ENCODE data around the gene TGM4. TPM values are rescaled to one million over a fixed set of nuclear protein-coding genes. Genes with fewer than 3 reads are reported as not detected.
"Not testable (repeated sequence)": the region's sequence is repeated elsewhere in the genome, so short reads cannot be mapped to it uniquely, and the experiment has no call there.

The TGM4 gene
- total and polyA plus RNA-seq, 10 of the 15 experiments (the other 5 are each of a cell fraction or from before 2014, with no cell fraction given) = not detected

DNA sequence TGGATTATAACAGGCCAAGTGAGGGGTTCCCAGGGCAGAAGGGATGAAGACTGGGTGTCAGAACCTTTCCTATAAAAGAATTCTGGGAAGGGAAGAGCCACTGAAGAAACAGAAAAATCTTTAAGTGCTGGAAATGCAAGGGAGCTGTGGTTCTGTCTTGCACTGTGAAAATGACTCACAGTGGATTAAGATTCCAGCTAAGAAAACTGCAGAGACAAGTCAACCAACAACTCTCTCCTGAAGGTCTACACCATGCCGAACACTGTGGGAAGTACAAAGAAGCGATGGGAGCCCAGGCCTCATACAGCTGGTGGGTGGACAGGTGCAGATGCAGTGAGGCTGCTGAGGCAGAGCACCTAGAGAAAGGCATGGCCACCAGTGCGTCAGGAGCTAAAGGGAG, 73.8 kb downstream of the TGM4 start (continued):
- TF ChIP-seq, protein P1, sequence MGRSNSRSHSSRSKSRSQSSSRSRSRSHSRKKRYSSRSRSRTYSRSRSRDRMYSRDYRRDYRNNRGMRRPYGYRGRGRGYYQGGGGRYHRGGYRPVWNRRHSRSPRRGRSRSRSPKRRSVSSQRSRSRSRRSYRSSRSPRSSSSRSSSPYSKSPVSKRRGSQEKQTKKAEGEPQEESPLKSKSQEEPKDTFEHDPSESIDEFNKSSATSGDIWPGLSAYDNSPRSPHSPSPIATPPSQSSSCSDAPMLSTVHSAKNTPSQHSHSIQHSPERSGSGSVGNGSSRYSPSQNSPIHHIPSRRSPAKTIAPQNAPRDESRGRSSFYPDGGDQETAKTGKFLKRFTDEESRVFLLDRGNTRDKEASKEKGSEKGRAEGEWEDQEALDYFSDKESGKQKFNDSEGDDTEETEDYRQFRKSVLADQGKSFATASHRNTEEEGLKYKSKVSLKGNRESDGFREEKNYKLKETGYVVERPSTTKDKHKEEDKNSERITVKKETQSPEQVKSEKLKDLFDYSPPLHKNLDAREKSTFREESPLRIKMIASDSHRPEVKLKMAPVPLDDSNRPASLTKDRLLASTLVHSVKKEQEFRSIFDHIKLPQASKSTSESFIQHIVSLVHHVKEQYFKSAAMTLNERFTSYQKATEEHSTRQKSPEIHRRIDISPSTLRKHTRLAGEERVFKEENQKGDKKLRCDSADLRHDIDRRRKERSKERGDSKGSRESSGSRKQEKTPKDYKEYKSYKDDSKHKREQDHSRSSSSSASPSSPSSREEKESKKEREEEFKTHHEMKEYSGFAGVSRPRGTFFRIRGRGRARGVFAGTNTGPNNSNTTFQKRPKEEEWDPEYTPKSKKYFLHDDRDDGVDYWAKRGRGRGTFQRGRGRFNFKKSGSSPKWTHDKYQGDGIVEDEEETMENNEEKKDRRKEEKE (IDR thresholded peaks at IDR 0.05) = no peak

DNA sequence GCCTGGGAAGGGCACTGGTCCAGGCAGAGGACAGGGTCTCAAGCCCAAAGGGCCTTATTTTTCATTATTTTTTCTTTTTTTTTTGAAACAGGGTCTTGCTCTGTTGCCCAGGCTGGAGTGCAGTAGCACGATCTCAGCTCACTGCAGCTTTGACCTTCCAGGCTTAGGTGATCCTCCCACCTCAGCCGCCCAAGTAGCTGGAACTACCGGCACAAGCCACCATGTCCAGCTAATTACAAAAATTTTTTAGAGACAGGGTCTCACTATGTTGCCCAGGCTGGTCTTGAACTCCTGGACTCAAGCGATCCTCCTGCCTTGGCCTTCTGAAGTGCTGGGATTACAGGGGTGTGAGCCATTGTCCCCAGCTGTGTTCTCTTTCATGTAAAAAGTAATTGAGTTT, 75.4 kb downstream of the TGM4 start:
- H2AFZ ChIP-seq (ENCODE audit: control insufficient read depth, low read depth, low read length); H3K4me1 ChIP-seq (ENCODE audit: control insufficient read depth, insufficient read depth, low read length); H4K20me1 ChIP-seq (ENCODE audit: control insufficient read depth, insufficient read depth); in situ Hi-C loops (cut with MboI); H3K27ac ChIP-seq (ENCODE audit: control insufficient read depth, insufficient read depth); BruUV-seq (replicated peaks); RAD21 ChIA-PET (ENCODE audit: unreplicated experiment); H3K27me3 ChIP-seq (replicated peaks in 1 of 2; ENCODE audit: control insufficient read depth in 2 of 2, insufficient read depth in 2 of 2, low read length in 1 of 2); DNase-seq (ENCODE audit: low read depth, low spot score); H3K4me3 ChIP-seq; CTCF ChIA-PET; SMC1A ChIA-PET (ENCODE audit: uncharacterized antibody, unreplicated experiment); H3K4me2 ChIP-seq (ENCODE audit: control insufficient read depth, insufficient read depth); ATAC-seq; H3K9me3 ChIP-seq (replicated peaks; ENCODE audit: control insufficient read depth, insufficient read depth, low read length); H3K36me3 ChIP-seq (ENCODE audit: control insufficient read depth in 2 of 2, insufficient read depth in 2 of 2, low read length in 1 of 2); FAIRE-seq; H3K9ac ChIP-seq (ENCODE audit: control insufficient read depth, insufficient read depth, low read length); intact Hi-C loops (cut with micrococcal nuclease; ENCODE audit: unreplicated experiment); H3K79me2 ChIP-seq (ENCODE audit: control insufficient read depth, insufficient read depth, low read length): not testable (repeated sequence)
- POLR2A ChIA-PET = interaction anchor here (0.5 kb wide), 1 partner anchor 8 kb away, joined by 4 read pairs; no protein-coding TSS in a partner anchor
- 99% methylated on average over 4 of the region's 4 CpGs for WGBS (ENCODE audit: insufficient coverage, insufficient replicate concordance, low lambda C conversion rate, missing lambda C conversion rate)

DNA sequence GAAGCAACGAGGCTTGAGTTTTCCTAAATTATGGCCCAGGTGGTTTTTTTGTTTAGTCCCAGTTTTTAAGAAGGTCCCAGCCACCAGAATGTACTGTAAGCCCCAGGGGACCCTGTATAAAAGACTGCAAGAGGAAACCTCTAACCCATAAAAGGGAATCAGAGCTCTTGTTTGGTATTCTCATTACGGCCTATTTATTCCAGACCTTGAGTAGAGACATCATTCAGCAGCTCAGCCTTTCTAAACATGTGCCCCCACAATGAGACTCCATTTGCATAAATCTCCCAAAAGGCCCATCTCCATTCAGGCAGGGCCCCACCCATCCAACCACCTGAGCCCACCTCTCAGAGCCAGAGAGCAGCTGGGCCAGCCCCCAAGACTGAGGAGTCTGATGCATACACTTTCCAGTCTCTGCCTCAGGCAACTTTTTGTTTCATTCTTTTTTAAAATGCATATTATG, 75.9 kb downstream of the TGM4 start:
- ChIA-PET POLR2A (no interaction called here), RAD21 (ENCODE audit: unreplicated experiment) (no interaction called here), CTCF (interaction anchor here (1.6 kb wide), 1 partner anchor 15 kb away, joined by 3 read pairs; no protein-coding TSS in a partner anchor), SMC1A (ENCODE audit: uncharacterized antibody, unreplicated experiment) (no interaction called here)
- ATAC-seq (no peak), DNase-seq (ENCODE audit: low read depth, low spot score) (no peak), FAIRE-seq (no peak)
- Histone ChIP-seq H2AFZ (ENCODE audit: control insufficient read depth, low read depth, low read length) (no peak overlapping the region), H3K27me3 (replicated peaks in 1 of 2; ENCODE audit: control insufficient read depth in 2 of 2, insufficient read depth in 2 of 2, low read length in 1 of 2) (no peaks in the 10 kb centered on the region), H3K4me1 (ENCODE audit: control insufficient read depth, insufficient read depth, low read length) (peaks cover 3% of the 10 kb centered on the region; the same call in 1 of the 2 replicates), H3K9me3 (replicated peaks; ENCODE audit: control insufficient read depth, insufficient read depth, low read length) (no peaks in the 10 kb centered on the region), H3K27ac (ENCODE audit: control insufficient read depth, insufficient read depth) (no peak overlapping the region), H3K9ac (ENCODE audit: control insufficient read depth, insufficient read depth, low read length) (no peak overlapping the region), H3K4me2 (ENCODE audit: control insufficient read depth, insufficient read depth) (no peak overlapping the region), H3K4me3 (no peak overlapping the region), H4K20me1 (ENCODE audit: control insufficient read depth, insufficient read depth) (no peaks in the 10 kb centered on the region), H3K79me2 (ENCODE audit: control insufficient read depth, insufficient read depth, low read length) (no peaks in the 10 kb centered on the region), H3K36me3 (ENCODE audit: control insufficient read depth in 2 of 2, insufficient read depth in 2 of 2, low read length in 1 of 2) (peaks cover 4 to 5% of the 10 kb centered on the region in 2 experiments; a peak in 3 of 4 replicates)
- in situ Hi-C loops (cut with MboI) = no loop called here
- WGBS (ENCODE audit: insufficient coverage, insufficient replicate concordance, low lambda C conversion rate, missing lambda C conversion rate) = 100% methylated on average over 2 of the region's 2 CpGs
- BruUV-seq (replicated peaks) = no TSS peak
- intact Hi-C loops (cut with micrococcal nuclease; ENCODE audit: unreplicated experiment) = no loop called here
- TF ChIP-seq, protein P2, sequence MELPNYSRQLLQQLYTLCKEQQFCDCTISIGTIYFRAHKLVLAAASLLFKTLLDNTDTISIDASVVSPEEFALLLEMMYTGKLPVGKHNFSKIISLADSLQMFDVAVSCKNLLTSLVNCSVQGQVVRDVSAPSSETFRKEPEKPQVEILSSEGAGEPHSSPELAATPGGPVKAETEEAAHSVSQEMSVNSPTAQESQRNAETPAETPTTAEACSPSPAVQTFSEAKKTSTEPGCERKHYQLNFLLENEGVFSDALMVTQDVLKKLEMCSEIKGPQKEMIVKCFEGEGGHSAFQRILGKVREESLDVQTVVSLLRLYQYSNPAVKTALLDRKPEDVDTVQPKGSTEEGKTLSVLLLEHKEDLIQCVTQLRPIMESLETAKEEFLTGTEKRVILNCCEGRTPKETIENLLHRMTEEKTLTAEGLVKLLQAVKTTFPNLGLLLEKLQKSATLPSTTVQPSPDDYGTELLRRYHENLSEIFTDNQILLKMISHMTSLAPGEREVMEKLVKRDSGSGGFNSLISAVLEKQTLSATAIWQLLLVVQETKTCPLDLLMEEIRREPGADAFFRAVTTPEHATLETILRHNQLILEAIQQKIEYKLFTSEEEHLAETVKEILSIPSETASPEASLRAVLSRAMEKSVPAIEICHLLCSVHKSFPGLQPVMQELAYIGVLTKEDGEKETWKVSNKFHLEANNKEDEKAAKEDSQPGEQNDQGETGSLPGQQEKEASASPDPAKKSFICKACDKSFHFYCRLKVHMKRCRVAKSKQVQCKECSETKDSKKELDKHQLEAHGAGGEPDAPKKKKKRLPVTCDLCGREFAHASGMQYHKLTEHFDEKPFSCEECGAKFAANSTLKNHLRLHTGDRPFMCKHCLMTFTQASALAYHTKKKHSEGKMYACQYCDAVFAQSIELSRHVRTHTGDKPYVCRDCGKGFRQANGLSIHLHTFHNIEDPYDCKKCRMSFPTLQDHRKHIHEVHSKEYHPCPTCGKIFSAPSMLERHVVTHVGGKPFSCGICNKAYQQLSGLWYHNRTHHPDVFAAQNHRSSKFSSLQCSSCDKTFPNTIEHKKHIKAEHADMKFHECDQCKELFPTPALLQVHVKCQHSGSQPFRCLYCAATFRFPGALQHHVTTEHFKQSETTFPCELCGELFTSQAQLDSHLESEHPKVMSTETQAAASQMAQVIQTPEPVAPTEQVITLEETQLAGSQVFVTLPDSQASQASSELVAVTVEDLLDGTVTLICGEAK (IDR thresholded peaks at IDR 0.05; ENCODE audit: borderline replicate concordance) = no peak
- TF ChIP-seq PAX8 (IDR thresholded peaks at IDR 0.05) (no peak), CBX3 (IDR thresholded peaks at IDR 0.05; ENCODE audit: borderline replicate concordance, low read depth) (no peak), ZNF384 (IDR thresholded peaks at IDR 0.05; ENCODE audit: borderline replicate concordance, low read depth, low read length) (no peak), NFXL1 (IDR thresholded peaks at IDR 0.05; ENCODE audit: borderline replicate concordance) (no peak)

Data from GM12878 (cell line).